ENCODE data around the gene DARS2.

Gene DARS2

GRCh38 chr1:173886746-173887611 lies 62.5 kb downstream of the DARS2 start:
- no peak for DNase-seq (ENCODE audit: low read depth in 4 of 4, low spot score in 1 of 4)

GRCh38 chr1:173887627-173888026 lies 63.2 kb downstream of the DARS2 start:
- DNase-seq (ENCODE audit: low read depth in 4 of 4, low spot score in 1 of 4), result no peak

GRCh38 chr1:173888749-173889148 lies 64.3 kb downstream of the DARS2 start:
- DNase-seq (ENCODE audit: low read depth in 4 of 4, low spot score in 1 of 4), result no peak

GRCh38 chr1:173889885-173890284 lies 65.4 kb downstream of the DARS2 start:
- DNase-seq (ENCODE audit: low read depth in 4 of 4, low spot score in 1 of 4), result no peak

DNA sequence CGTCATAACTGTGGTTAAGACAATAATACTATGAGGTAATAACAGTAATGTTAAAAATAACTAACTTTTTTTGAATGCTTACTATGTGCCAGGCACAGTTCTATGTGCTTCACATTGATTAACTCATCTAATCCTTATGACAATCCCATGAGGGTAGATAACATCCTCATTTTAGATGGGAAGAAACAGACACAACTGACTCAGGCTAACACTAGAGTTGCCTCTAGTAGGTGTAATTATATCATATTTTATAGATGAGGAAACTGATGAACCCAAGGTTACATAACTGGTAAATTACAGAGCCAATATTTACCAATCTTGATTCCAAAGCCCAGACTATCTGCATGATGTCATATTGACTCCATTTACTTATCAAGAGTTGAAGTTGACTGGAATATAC lies 69.1 kb downstream of the DARS2 start:
- DNase-seq (ENCODE audit: low read depth in 4 of 4, low spot score in 1 of 4), result no peak

DNA sequence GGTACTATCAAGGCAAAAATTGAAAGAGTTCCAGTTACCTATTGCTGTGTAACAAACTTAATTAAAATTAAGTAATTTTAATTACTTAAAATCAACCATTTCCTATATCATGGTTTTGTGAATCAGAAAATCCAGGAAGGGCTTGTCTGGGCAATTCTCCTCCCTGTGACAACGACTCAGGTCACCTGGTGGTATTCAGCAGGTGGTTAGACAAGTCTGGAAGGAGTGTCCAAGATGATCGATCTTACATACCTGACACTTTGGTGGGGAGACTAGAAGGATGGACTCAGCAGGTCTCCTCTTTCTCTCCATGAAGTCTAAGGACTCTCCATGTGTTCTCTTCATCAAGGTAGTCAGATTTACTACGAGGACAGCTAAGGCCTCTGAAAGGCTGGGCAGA lies 69.7 kb downstream of the DARS2 start:
- DNase-seq (ENCODE audit: low read depth in 4 of 4, low spot score in 1 of 4), result no peak

DNA sequence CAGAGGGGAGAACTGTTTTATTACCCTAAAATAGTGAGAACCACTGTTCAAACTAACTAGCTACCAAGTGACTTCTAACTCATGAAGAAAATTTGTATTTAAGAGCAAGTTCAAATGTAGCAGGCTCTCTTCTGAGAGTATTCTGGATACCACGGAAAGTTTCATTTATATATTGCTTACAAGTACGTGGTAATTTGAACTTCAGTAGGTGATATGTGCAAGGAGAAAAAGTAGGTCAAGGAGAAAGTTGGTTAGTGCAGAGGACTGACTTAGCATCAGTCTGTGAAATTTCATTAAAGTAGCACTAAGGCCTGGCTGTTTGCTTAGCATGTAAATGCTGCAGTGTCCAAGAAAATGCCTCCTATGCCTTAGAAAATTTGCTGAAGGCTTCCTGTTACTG lies 76.0 kb downstream of the DARS2 start:
- DNase-seq (ENCODE audit: low read depth in 4 of 4, low spot score in 1 of 4), result no peak

- DNase-seq (ENCODE audit: low read depth in 4 of 4, low spot score in 1 of 4), result no peak
Measured at GRCh38 chr1:173900992-173901391, 76.5 kb downstream of the DARS2 start.

DNA sequence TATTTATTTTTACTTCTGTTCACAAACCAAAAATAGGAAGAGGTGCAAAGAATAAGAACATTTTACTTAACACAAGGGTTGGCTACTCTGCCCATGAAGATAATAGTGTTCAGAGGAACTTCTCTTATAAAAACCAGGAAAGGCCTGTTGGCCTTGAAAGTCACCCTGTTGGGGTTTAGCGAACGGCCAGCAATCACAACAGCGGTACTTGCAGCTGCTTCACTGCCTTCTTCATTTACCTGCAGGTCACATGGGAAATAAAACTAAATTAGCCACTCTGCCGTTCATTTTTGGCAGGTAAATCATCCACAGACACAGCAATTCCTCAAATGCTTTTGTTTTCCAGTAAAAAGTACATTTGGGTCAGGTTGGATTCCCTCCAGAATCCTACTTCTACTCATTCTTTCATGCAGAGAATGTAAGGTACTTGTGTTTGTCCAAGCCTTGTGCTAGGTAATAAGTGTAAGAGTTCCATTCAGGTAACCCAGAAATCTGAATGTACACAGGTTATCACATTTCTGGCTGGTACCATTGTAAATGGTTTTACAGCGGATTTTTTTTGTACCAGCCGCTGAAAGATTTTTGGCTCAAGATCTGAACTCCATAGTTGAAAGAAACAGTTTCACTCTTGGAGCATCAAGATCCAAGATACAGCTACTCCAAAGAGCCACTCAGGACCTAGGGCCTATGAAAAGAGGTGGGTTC lies 79.5 kb downstream of the DARS2 start:
- no peak for DNase-seq (ENCODE audit: low read depth in 4 of 4, low spot score in 1 of 4)

All from stimulated activated CD4-positive, alpha-beta T cell treated with anti-CD3 and anti-CD28 coated beads, Interleukin-1b, Interleukin-23, amount 100 ng/mL, for 24 hours (primary cell).